Parathyroid adenoma (tissue), 2 donors: ENCODE results near the gene SEC62.
A peak's percentile ranks its signal among the peaks of the same experiment; 100 is the strongest.

ENCODE experiments used
- H2AFZ ChIP-seq: fragments of 300-600 bp; sonication (generic); one replicate; pipeline ENCODE4 v1.7.0; 2017; ENCODE audit warnings: antibody characterized with exemption, mild to moderate bottlenecking
- H3K27ac ChIP-seq: fragments of 300-600 bp; sonication (generic); one replicate; pipeline ENCODE4 v1.7.0; 2017
- H3K27me3 ChIP-seq: fragments of 300-600 bp; sonication (generic); one replicate; pipeline ENCODE4 v1.7.0; 2017; ENCODE audit warnings: low read length; ENCODE audit not compliant: control insufficient read depth, insufficient read depth
- H3K36me3 ChIP-seq: fragments of 300-600 bp; sonication (generic); one replicate; pipeline ENCODE4 v1.7.0; 2017; ENCODE audit warnings: low read length; ENCODE audit not compliant: control insufficient read depth, insufficient read depth
- H3K4me1 ChIP-seq: fragments of 300-600 bp; sonication (generic); one replicate; pipeline ENCODE4 v1.7.0; 2017; ENCODE audit warnings: control low read depth
- H3K4me2 ChIP-seq: fragments of 300-600 bp; sonication (generic); one replicate; pipeline ENCODE4 v1.7.0; 2017; ENCODE audit warnings: low read length
- H3K4me3 ChIP-seq: fragments of 300-600 bp; sonication (generic); one replicate; pipeline ENCODE4 v1.7.0; 2017; ENCODE audit warnings: low read depth, low read length
- H3K79me2 ChIP-seq: fragments of 300-600 bp; sonication (generic); one replicate; pipeline ENCODE4 v1.7.0; 2017; ENCODE audit warnings: control low read depth
- H3K9ac ChIP-seq: fragments of 300-600 bp; sonication (generic); one replicate; pipeline ENCODE4 v1.7.0; 2017; ENCODE audit warnings: mild to moderate bottlenecking
- H3K9me3 ChIP-seq: fragments of 300-600 bp; sonication (generic); one replicate; pipeline ENCODE4 v1.7.0; 2017; ENCODE audit warnings: low read length; ENCODE audit not compliant: control insufficient read depth
- TF ChIP-seq, protein P1 (sequence below): fragments of 300-600 bp; sonication (generic); IDR thresholded peaks from one replicate; pipeline ENCODE4 v1.7.0; 2017; ENCODE audit warnings: antibody characterized with exemption, mild to moderate bottlenecking
- donor health status: primary hyperparathyroidism.

SEC62 gene

DNA sequence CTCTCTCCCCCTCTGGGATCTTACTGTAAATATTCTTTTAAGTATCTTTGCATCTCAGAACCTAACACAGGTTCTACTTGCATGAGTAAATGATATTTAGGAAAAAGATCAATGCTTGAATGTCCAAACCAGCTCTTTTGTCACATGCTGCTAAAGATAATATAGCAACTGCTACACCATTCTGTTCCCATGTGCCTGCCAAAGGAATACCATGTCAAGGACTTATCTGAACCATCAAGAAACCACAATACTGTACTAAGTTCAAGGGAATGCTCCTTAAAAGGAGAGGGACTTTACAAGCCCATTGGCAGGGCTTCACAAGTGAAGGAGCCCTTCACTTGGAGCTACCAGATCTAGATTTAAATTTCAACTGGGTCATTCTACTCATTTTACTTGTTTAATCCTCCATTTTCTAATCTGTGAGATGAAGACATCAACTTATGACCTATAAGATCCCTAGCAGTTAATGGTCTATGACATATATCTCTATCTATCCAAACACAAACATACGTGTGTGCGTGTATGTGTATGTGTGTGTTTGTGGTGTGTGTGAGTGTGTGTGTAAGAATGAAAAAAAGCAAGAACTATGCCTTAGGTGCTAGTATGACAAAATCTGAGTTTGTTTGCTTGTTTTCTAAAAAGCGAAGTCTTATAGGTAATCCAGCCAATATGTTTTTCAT, 13.0 kb upstream of the SEC62 start:
- TF ChIP-seq, protein P1, sequence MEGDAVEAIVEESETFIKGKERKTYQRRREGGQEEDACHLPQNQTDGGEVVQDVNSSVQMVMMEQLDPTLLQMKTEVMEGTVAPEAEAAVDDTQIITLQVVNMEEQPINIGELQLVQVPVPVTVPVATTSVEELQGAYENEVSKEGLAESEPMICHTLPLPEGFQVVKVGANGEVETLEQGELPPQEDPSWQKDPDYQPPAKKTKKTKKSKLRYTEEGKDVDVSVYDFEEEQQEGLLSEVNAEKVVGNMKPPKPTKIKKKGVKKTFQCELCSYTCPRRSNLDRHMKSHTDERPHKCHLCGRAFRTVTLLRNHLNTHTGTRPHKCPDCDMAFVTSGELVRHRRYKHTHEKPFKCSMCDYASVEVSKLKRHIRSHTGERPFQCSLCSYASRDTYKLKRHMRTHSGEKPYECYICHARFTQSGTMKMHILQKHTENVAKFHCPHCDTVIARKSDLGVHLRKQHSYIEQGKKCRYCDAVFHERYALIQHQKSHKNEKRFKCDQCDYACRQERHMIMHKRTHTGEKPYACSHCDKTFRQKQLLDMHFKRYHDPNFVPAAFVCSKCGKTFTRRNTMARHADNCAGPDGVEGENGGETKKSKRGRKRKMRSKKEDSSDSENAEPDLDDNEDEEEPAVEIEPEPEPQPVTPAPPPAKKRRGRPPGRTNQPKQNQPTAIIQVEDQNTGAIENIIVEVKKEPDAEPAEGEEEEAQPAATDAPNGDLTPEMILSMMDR, result no peak
- no peaks in the 10 kb centered on the region for H3K79me2 ChIP-seq
- H3K4me2 ChIP-seq, result no peak overlapping the region
- no peak overlapping the region for H3K27ac ChIP-seq
- H3K36me3 ChIP-seq, result no peaks in the 10 kb centered on the region
- no peak overlapping the region for H2AFZ ChIP-seq
- no peak overlapping the region for H3K4me3 ChIP-seq
- no peak overlapping the region for H3K9ac ChIP-seq
- H3K4me1 ChIP-seq, result no peaks in the 10 kb centered on the region
- H3K27me3 ChIP-seq, result no peaks in the 10 kb centered on the region
- H3K9me3 ChIP-seq, result no peaks in the 10 kb centered on the region

DNA sequence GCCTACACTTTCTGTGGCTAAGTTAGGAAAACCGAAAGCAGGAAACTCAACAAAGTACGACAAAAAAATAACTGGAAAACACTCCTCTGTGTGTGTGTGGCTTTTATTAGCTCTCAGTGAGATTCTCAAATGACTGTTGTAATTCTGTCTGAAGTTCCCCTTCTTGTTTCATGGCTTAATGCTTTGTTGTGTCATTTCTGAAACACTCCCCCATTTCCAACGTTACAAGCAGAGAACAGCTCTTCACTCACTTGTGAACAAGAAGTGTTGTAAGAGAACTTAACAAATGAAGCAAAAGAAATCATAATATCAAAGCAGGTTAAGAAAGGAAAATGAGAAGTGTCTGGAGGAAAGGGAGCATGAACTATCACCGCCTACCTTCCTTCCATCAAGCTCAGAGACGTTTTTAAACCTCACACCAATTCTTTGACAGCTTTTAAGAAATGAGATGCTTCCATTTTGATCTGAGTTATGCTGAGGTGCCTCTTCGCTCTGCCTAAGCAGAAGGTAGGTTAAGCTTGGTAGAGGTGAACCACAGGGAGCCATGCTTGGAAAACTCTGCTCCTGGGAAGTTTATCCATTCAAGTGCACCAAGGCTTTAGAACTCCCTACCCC, 12.4 kb upstream of the SEC62 start:
- no peak overlapping the region for H3K9ac ChIP-seq
- H3K4me3 ChIP-seq, result no peak overlapping the region
- H2AFZ ChIP-seq, result peak overlapping the region; percentile 20
- H3K27ac ChIP-seq, result no peak overlapping the region
- H3K79me2 ChIP-seq, result no peaks in the 10 kb centered on the region
- H3K4me2 ChIP-seq, result no peak overlapping the region
- H3K9me3 ChIP-seq, result no peaks in the 10 kb centered on the region
- TF ChIP-seq, protein P1, result no peak
- no peaks in the 10 kb centered on the region for H3K27me3 ChIP-seq
- H3K4me1 ChIP-seq, result no peaks in the 10 kb centered on the region
- H3K36me3 ChIP-seq, result no peaks in the 10 kb centered on the region

DNA sequence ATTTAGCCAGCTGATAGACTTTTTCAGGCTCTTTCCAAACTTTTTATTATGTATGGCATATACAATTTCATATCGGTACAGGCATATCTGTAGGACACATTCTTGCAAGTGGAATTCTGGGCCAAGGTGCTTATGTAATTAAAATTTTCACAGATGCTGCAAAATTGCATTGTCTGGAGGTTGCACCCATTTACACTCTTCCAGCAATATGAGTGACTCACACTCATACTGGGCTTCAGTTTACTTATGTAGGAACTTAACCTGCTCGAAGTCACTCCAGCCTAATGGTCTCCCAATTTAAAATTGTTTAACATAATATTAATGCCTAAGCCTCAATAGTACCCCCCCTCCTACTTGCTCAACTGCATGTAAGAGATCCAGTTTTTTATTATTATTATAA, 11.2 kb upstream of the SEC62 start:
- H3K79me2 ChIP-seq, result no peaks in the 10 kb centered on the region
- no peak overlapping the region for H3K27ac ChIP-seq
- H2AFZ ChIP-seq, result no peak overlapping the region
- TF ChIP-seq, protein P1, result no peak
- H3K4me1 ChIP-seq, result no peaks in the 10 kb centered on the region
- no peak overlapping the region for H3K4me3 ChIP-seq
- H3K9ac ChIP-seq, result no peak overlapping the region
- no peaks in the 10 kb centered on the region for H3K36me3 ChIP-seq
- H3K4me2 ChIP-seq, result no peak overlapping the region
- no peaks in the 10 kb centered on the region for H3K9me3 ChIP-seq
- H3K27me3 ChIP-seq, result no peaks in the 10 kb centered on the region

DNA sequence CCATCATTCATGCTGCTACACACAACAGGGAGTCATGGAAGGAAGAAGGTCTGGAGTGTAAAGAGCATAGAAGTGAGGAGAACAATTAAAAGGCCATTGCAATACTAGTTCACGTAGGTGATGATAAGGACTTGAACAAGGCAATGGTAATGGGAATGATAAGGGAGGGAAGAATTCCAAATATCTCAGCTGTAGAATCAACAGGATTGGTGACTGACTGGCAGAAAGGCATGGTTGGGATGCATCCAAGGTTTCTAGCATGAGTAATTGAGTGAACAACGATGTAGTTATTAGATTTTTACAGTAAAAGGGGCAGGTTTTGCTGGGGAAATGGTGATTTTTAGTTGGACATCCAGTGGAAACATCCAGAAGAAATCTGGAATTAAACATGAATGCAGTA, 2.4 kb upstream of the SEC62 start:
- TF ChIP-seq, protein P1, result no peak
- Histone ChIP-seq H3K27me3 (no peaks in the 10 kb centered on the region), H3K36me3 (no peaks in the 10 kb centered on the region), H3K9me3 (no peaks in the 10 kb centered on the region), H2AFZ (no peak overlapping the region), H3K4me3 (no peak overlapping the region), H3K9ac (no peak overlapping the region), H3K4me2 (no peak overlapping the region), H3K27ac (no peak overlapping the region), H3K4me1 (peaks cover 10% of the 10 kb centered on the region), H3K79me2 (peaks cover 19% of the 10 kb centered on the region)
